Measurements from ENCODE around the gene MTHFD1L. TPM values are rescaled to one million over a fixed set of nuclear protein-coding genes. Genes with fewer than 3 reads are reported as not detected.

The MTHFD1L gene
- total and polyA plus RNA-seq, 2 of the 4 experiments (the other 2 are of a cell fraction) = 43.5 to 53.2 TPM

DNA sequence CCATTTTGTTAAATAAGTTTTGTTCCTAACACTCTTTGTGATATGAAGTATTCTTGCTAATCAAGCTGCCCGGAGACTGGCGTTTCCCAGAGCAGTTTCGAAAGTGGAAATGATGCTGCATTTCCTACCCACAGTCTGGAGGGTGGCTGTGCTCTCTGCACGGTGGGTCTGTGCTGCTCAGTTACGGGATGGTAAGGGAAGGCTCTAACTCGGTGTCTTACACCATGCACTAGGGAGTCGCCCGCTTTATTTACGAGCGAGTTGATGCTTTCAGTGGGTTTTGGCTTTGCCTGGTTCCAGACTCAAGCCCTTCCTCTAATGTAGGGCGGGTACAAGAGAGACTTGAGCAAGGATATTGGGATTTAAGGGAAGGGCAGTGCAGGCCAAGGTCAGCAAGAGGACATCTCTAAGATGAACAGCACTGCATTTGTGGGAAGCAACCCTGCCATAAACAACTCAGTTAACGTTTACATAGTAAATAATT is 194.2 kb downstream of the MTHFD1L start:
- dilution Hi-C loops (cut with HindIII; ENCODE audit: low sequenced_read_pairs, unreplicated experiment) (no loop called here), intact Hi-C loops (cut with micrococcal nuclease) (loop anchor here (10.0 kb wide), 1 partner anchor 165 kb away; no protein-coding TSS in a partner anchor), in situ Hi-C loops (cut with MboI; ENCODE audit: low sequenced_read_pairs) (loop anchor here (25.0 kb wide), 1 partner anchor 1222 kb away; no protein-coding TSS in a partner anchor)
- H2BK5ac ChIP-seq (ENCODE audit: low read depth, low read length, poor library complexity, severe bottlenecking) = peak overlapping the region; percentile 75
- peak overlapping the region; percentile 1; the same call in 1 of the 2 replicates for H3K4me2 ChIP-seq (ENCODE audit: low read depth, low read length)
- H3K36me3 ChIP-seq (ENCODE audit: control insufficient read depth, insufficient read depth, low read length) = peaks cover 20% of the 10 kb centered on the region; the same call in 1 of the 2 replicates
- H2BK20ac ChIP-seq (ENCODE audit: low read depth, low read length) = peak overlapping the region; percentile 79
- peaks cover 11% of the 10 kb centered on the region for H3K4me1 ChIP-seq (ENCODE audit: control insufficient read depth, insufficient read depth, low read length)
- H4K8ac ChIP-seq (ENCODE audit: low read depth in 2 of 2, low read length in 2 of 2) = peak overlapping the region; percentile 63 to 64
- POLR2A ChIA-PET (ENCODE audit: unreplicated experiment) = no interaction called here
- H3K79me1 ChIP-seq (ENCODE audit: low read depth in 1 of 2, low read length in 2 of 2) = peaks cover 26 to 53% of the 10 kb centered on the region in 2 experiments
- BruUV-seq (replicated peaks) = no TSS peak
- TF ChIP-seq RAD21 (IDR thresholded peaks at IDR 0.05; ENCODE audit: low read length) = no peak
- no peak for TF ChIP-seq RFX5 (IDR thresholded peaks at IDR 0.05; ENCODE audit: low read depth, low read length)
- no peak for TF ChIP-seq MXI1 (IDR thresholded peaks at IDR 0.05; ENCODE audit: borderline replicate concordance, low read depth, low read length)
- TF ChIP-seq BHLHE40 (IDR thresholded peaks at IDR 0.05; ENCODE audit: low read depth, low read length) = no peak
- TF ChIP-seq, protein P1, sequence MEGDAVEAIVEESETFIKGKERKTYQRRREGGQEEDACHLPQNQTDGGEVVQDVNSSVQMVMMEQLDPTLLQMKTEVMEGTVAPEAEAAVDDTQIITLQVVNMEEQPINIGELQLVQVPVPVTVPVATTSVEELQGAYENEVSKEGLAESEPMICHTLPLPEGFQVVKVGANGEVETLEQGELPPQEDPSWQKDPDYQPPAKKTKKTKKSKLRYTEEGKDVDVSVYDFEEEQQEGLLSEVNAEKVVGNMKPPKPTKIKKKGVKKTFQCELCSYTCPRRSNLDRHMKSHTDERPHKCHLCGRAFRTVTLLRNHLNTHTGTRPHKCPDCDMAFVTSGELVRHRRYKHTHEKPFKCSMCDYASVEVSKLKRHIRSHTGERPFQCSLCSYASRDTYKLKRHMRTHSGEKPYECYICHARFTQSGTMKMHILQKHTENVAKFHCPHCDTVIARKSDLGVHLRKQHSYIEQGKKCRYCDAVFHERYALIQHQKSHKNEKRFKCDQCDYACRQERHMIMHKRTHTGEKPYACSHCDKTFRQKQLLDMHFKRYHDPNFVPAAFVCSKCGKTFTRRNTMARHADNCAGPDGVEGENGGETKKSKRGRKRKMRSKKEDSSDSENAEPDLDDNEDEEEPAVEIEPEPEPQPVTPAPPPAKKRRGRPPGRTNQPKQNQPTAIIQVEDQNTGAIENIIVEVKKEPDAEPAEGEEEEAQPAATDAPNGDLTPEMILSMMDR (conservative IDR thresholded peaks at IDR 0.05; ENCODE audit: low read depth, low read length) = no peak
- TF ChIP-seq, protein P2, sequence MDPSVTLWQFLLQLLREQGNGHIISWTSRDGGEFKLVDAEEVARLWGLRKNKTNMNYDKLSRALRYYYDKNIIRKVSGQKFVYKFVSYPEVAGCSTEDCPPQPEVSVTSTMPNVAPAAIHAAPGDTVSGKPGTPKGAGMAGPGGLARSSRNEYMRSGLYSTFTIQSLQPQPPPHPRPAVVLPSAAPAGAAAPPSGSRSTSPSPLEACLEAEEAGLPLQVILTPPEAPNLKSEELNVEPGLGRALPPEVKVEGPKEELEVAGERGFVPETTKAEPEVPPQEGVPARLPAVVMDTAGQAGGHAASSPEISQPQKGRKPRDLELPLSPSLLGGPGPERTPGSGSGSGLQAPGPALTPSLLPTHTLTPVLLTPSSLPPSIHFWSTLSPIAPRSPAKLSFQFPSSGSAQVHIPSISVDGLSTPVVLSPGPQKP (IDR thresholded peaks at IDR 0.05; ENCODE audit: borderline replicate concordance, low read depth, low read length) = no peak
- TF ChIP-seq RCOR1 (IDR thresholded peaks at IDR 0.05; ENCODE audit: insufficient replicate concordance, low read length) = no peak
- no peak for TF ChIP-seq FOS (IDR thresholded peaks at IDR 0.05; ENCODE audit: low read depth, low read length)
- H2AK5ac ChIP-seq (ENCODE audit: low read depth, low read length) = peak overlapping the region; percentile 97
- H3K9me3 ChIP-seq (ENCODE audit: control insufficient read depth, insufficient read depth, low read length) = no peaks in the 10 kb centered on the region
- H3K27me3 ChIP-seq (ENCODE audit: control insufficient read depth, insufficient read depth, low read length) = no peaks in the 10 kb centered on the region
- H3K14ac ChIP-seq (replicated peaks; ENCODE audit: low read depth, low read length) = peak overlapping the region; percentile 54
- DNase-seq (no peak), ATAC-seq (ENCODE audit: low read depth) (peak; percentile 4; the same call in 1 of the 2 replicates)
- 0 out of 2 replicates have a peak overlapping the region, but pooled peaks have one; percentile 21 for H3K23ac ChIP-seq (ENCODE audit: low read depth, low read length)
- H4K20me1 ChIP-seq (ENCODE audit: insufficient read depth, low read length) = 0 out of 2 replicates have a peak, but pooled peaks cover 7% of the 10 kb centered on the region
- WGBS, 2 experiments (ENCODE audit: extremely low coverage in 2 of 2, insufficient read length in 1 of 2) = 100% methylated on average over 4 of the region's 12 CpGs; no CpG with 5 or more reads in 1 of the 2 experiments
- peak overlapping the region; percentile 49 for H3K18ac ChIP-seq (ENCODE audit: low read depth, low read length)
- H3K56ac ChIP-seq (ENCODE audit: extremely low read depth, insufficient read depth, low read length) = peak overlapping the region; percentile 22; the same call in 1 of the 2 replicates
- CTCF ChIA-PET = no interaction called here
- peak overlapping the region; percentile 53 for H4K91ac ChIP-seq (ENCODE audit: insufficient read depth, low read depth, low read length)
- peaks cover 22% of the 10 kb centered on the region for H3K9me1 ChIP-seq (ENCODE audit: insufficient read depth, low read length)
- peak overlapping the region; percentile 65 for H4K5ac ChIP-seq (ENCODE audit: low read depth, low read length)
- H2BK120ac ChIP-seq (ENCODE audit: low read depth, low read length) = peak overlapping the region; percentile 62
- H3K9ac ChIP-seq (ENCODE audit: low read depth, low read length) = no peak overlapping the region
- H2AK9ac ChIP-seq (replicated peaks; ENCODE audit: low read depth, low read length, poor library complexity) = peak overlapping the region; percentile 8
- peak overlapping the region; percentile 62 for H2BK15ac ChIP-seq (ENCODE audit: low read depth, low read length)
- no peak overlapping the region for H2AFZ ChIP-seq (replicated peaks; ENCODE audit: low read length, poor library complexity)
- H3K4me3 ChIP-seq (ENCODE audit: insufficient read depth, low read depth, low read length) = no peak overlapping the region
- peak overlapping the region; percentile 77 for H3K27ac ChIP-seq (ENCODE audit: insufficient read depth, low read length)
- H3K4ac ChIP-seq (ENCODE audit: low read depth, low read length) = peak overlapping the region; percentile 84
